Activated T-cell treated with anti-CD3 and anti-CD28 coated beads for 1 hour (primary cell): ENCODE data around the gene CCDC24.
A peak's percentile ranks its signal among the peaks of the same experiment; 100 is the strongest.

ENCODE experiments used
- DNase-seq: peaks from one replicate; pipeline ENCODE4 v3.0.0-alpha.2; 2020; ENCODE audit warnings: low read depth

CCDC24 gene

DNA sequence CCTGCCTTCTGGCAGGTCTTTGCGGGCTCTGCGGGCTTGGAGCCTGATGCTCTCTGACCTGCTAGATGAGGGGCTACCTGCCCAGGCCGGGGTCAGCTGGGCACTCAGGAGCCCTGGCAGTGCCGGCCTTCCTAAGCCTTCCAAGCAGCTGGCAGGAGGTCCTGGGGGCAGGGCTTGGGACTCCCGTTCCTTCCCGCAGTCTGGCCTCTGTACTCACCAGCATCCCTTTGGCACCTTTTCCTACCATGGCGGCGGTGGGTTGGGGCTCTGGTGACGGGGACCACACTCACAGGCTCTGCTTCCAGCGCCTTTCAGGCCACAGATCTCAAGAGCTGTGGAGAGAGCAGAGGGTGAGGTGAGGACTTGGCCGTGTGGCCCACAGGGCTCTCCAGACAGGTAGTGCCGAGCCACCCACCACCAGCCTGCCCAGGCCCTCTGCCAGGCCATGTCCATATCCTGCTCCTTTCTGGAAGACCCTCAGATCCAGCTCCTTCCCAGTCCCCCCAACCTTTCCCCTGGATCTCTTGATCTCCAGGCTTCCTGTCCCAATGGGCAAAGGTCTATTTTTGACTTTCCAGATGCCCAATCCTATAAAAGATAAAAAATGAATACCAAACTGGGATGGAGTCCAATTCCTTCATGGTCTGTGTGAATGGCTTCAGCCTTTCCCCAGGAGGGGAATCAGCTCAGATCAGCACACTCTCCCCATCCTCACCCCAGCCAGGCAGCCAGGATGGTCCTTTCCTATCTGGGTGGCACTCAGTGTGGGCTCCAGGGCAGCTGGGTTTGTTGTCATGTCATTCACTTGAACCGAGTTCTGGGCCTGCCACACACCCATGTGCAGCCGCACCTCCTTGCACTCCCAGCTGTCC is 32.9 kb downstream of the CCDC24 start:
- no peak for DNase-seq

DNA sequence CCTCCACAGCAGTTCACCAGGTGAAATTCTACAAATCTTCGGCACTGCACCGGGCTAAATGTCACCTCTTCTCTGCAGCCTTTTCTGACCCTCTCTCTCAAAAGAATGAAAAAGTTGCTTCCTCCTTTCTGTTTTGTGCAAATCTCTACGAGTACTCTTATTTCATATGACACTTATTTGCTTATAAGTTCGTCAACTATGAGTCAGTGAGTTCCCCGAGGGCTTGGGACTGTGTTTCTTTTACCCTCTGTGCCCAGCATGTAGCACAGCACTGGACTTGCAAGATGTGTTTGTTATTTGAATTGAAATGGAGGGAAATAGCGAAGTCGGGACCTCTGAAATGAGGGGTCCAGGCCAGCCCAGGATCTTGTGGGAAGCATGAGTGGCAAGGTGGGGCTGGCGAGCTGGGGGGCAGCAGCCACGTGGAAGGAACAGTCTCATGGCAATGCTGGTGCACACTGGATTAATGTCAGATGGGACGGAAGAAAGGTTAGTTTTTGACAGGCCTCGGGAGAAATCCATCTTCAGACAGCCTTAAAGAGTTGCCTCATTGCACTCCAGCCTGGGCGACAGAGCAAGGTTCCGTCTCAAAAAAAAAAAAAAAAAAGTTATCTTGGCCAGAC is 33.6 kb downstream of the CCDC24 start:
- DNase-seq = no peak

DNA sequence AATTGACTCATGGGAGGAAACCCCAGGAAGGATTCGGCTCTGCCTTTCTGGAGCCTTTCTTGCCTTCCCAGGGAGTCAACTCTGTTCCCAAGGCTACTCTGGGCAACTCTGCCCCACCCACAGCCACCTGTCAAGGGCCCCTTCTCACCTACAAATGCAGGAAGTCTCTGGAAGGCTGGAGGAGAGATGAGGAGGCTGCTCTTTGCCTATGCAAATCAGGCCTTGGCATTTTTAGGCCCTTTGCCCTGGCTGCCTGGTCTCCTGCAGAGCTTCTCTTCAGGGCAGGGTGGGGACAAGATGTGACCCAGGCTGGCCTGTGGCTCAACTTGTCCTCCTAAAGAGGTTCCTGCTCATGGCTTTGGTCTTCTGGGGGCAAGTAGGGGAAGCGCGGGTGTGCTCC is 34.4 kb downstream of the CCDC24 start:
- DNase-seq = no peak

- DNase-seq = no peak
These were observed 35.9 kb downstream of the CCDC24 start for GRCh38 chr1:44027320-44027719.

- DNase-seq = no peak
These were observed 38.0 kb downstream of the CCDC24 start for GRCh38 chr1:44029260-44029910.

GRCh38 chr1:44029911-44030604 is 38.7 kb downstream of the CCDC24 start:
- DNase-seq = peak; percentile 73

DNA sequence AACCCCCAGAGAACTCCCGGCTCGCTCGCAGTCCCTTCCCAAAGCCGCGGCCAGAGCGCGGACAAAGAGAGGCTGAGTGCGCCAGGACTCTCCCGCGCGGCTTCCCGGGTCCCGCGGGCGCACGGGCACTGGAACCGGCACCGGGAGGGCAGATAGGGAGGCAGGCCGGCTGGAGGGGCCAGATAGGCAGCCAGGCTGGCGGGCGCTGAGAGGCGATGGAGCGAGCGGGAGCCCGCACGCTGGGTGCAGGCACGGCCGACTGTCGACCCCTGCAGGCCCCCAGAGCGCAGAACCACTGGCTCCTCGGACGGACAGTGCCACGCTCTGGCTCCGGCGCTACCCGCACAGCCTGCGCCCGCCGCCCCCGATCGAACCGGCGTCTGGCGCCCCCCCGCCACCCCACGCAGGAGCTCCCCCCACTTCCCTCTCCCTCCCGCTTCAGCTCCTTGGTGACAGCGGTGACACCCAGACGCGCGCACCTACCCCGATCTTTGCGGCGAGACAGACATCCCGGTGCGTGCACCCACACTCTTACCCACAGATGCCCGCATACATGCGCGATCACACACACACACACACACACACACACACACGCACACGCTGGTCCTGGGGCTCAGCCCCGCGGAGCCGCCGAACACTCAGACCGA is 39.3 kb downstream of the CCDC24 start:
- DNase-seq = peak; percentile 26

- DNase-seq = peak; percentile 6
These were observed 40.1 kb downstream of the CCDC24 start, which contains the start of gene SLC6A9 for GRCh38 chr1:44031252-44032169. SLC6A9 (minus strand) TSS chr1:44031462; CDS start chr1:44024277, 7,185 bp downstream.

GRCh38 chr1:44032170-44032790 is 40.9 kb downstream of the CCDC24 start:
- DNase-seq = no peak

DNA sequence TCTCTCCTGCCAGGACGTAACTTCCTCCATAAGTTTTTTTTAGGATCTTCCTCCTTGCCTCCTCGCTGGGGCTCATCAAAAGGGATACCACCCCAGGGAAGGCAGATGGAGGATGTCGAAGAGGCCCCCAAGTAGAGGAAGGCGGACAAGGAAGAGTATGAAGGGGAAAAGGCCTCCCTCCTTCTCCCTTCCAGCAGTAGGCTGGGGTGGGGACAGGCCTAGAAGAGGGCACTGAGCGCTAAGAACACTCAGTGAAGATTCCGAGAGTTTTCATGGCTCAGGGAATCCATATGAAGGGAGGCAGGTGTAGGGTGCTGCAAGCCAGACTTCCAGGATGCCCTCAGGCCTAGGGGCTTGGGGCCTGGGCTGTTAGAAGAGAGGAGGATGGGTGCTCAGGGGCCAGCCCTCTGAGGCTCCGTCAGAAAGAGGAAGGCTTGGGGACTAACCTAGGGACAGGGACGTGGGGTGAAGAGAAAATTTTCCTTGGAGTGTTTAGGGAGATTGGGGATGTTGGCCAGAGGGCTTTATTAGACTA is 41.7 kb downstream of the CCDC24 start:
- DNase-seq = no peak

GRCh38 chr1:44033756-44034155 is 42.4 kb downstream of the CCDC24 start:
- no peak for DNase-seq

DNA sequence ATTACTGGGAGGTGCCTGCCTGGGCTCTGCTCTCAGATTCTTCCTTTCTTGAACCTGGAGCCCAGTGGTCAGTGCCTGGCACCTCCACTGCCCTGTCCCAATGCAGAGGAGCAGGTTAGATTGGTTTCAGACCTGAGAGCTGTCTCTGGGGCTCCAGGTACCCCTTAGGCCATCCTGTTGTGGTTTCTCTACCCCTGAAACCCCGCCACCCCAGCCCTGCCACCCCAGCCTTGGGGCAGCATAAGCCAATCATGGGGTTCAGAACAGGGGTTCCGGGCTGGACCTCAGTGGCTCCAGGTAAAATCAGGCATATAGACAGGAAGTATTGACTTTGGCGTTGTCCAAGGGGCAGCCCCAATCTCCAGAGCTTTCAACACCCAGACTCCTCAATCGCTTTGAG is 43.0 kb downstream of the CCDC24 start:
- no peak for DNase-seq

DNA sequence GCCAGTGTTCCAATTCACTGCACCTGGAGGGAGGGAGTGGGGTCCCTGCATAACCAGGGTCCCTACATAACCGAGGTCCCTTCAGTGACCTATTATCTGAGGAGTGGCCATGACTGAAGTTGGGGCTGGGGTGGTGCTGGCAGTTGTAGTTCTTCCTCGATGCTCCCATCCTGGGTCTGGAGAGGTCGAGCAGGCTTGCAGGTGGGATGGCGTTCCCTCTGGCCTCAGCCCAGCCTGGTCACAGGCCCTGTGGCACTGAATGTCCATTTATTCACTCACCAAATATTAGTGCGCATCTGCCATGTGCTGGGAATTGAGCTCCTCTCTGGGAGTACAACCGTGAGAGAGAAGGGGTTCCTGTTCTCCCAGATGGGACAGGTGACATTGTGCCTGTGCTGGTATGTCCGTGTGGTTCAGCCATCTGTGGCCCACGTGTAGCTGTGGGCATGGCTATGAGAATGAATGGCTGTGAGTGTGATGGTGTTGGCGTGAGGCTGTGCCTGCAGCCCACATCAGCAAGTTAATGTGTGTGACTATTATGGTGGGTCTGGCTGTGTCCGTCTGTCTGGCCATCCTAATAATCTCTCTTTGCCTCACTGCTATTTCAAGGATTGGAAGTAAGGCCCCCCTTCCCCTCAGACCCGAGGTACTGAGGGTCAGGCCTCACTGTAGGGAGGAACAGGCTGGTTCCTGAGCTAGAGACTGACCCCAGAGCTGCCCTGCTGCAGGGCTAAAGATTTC is 43.7 kb downstream of the CCDC24 start:
- no peak for DNase-seq

DNA sequence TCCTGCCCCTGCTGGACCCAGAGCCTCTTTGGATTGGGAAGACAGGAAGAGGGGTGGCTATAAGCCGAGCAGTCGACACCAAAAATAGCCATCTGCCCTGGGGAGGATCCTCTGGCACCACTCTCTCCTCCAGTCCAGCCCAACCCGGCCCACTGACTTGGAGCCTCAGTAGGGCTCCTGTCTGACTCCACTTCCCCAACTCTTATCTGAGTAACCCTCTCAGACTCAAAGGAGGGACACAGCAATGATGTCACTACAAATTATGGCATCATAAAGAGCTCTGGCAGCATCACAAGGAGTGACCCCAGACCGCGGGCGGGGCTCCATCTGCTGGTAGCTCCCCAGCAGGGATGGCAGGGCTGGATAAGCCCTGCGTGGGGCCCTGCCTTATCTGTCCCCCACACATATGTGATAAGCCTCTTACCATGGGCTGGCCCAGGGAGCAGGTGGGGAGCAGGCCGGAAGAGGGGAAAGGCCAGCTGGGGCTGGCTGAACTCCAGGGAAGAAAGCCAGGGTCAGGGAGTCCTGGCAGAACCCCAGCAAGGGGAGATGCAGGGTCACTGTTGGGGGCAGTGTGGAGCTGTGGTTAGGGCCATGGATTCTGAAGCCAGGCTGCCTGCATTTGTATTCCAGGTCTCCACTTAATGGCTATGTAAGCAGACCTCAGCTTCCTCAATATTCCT is 44.5 kb downstream of the CCDC24 start:
- DNase-seq = no peak

- peak; percentile 48 for DNase-seq
These were observed 45.2 kb downstream of the CCDC24 start for GRCh38 chr1:44036409-44037139.

DNA sequence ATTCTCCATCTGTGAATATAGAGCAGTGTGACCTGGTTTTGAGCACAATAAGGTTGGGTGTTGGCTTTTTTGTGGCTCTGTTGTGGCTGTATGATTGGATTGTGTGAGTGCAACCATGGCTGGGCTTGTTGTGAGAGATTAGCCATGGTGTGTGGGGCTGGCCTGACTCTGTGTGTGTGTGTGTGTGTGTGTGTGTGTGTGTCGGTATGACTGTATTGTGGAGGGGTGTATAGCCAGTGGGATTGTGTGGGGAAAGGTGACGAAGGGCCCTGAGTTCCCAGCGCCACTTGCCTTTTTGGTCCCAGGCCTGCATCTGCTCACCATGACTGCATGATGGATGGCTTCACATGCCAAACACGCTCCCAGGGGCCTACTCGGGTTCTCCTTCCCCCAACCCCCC is 45.8 kb downstream of the CCDC24 start:
- no peak for DNase-seq

DNA sequence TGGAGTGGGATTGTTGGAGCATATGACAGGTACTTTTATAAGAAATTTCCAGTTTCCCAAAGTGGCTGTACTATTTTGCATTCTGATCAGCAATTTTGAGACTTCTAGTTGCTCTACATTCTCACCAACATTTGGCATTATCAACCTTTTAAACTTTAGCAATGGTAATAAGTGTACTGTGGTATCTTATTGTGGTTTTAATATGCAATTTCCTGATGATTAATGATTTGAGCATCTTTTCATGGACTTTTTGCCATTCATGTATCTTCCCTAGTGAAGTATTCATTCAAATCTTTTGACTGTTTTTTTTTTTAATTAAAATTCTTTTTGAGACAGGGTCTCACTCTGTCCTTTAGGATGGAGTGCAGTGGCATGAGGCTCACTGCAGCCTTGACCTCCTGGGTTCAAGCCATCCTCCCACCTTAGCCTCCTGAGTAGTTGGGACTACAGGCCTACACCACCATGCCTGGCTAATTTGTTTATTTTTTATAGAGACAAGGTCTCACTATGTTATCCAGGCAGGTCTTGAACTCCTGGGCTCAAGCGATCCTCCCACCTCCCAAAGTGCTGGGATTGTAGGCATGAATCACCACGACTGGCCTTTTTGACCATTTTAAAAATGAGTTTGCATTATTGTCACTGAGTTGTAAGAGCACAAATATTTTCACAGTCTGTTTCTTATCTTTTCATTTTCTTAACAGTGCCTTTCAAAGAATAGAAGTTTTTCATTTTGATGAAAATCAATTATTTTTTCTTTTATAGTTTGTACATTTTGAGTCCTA is 47.7 kb downstream of the CCDC24 start:
- DNase-seq = no peak
